AG04450 (cell line): Measurements from ENCODE around the gene FRS2. TPM values are rescaled to one million over a fixed set of nuclear protein-coding genes. Genes with fewer than 3 reads are reported as not detected.

Source experiments
- CTCF ChIA-PET: fragments of 300-600, 350-600 bp; formaldehyde crosslinking; extraction: SDS; loops from one replicate; lab custom pipeline; 2022; ENCODE audit warnings: antibody characterized with exemption, inconsistent platforms; lab: Charles Lee
- POLR2A ChIA-PET: fragments of 350-600 bp; formaldehyde crosslinking; extraction: SDS; loops from one replicate; lab custom pipeline; 2021; ENCODE audit warnings: antibody characterized with exemption, inconsistent platforms; lab: Yijun Ruan, JAX
- DNase-seq: peaks from one replicate; pipeline ENCODE4 v3.0.0-alpha.2; 2011; ENCODE audit warnings: low read depth, low spot score
- H3K27ac ChIP-seq: one replicate; pipeline ENCODE4 v1.5.1; 2012; ENCODE audit warnings: low read depth, low read length, control low read depth
- H3K27me3 ChIP-seq: one replicate; pipeline ENCODE4 v1.6.0; 2012; ENCODE audit warnings: low read length; ENCODE audit not compliant: control insufficient read depth, insufficient read depth
- H3K4me3 ChIP-seq: 2 replicates; pipeline ENCODE4 v1.5.1; 2011; ENCODE audit warnings: mild to moderate bottlenecking, low read depth, low read length, control low read depth
- H3K9me3 ChIP-seq: 2 replicates; pipeline ENCODE4 v1.5.1; 2012; ENCODE audit warnings: low read length; ENCODE audit not compliant: control insufficient read depth, insufficient read depth
- CTCF ChIP-seq: IDR thresholded peaks from 2 replicates; pipeline ENCODE4 v1.5.1; 2011; ENCODE audit warnings: low read depth, low read length, control low read depth, inconsistent platforms
- polyA plus RNA-seq: library from polyadenylated mRNA; depleted of rRNA; stranded (reverse); fragments of >200 nt; gene quantifications from 2 replicates; pipeline ENCODE4 v1.2.3, GENCODE V29; 2011

The FRS2 gene
- polyA plus RNA-seq, 1 experiment = 41.9 TPM

GRCh38 chr12:69513297-69513696 lies 43.1 kb downstream of the FRS2 start:
- Histone ChIP-seq H3K4me3 (no peak overlapping the region), H3K9me3 (no peaks in the 10 kb centered on the region), H3K27ac (no peak overlapping the region), H3K27me3 (no peaks in the 10 kb centered on the region)
- CTCF ChIA-PET = no interaction called here
- TF ChIP-seq CTCF = no peak
- no peak for DNase-seq
- POLR2A ChIA-PET = no interaction called here

DNA sequence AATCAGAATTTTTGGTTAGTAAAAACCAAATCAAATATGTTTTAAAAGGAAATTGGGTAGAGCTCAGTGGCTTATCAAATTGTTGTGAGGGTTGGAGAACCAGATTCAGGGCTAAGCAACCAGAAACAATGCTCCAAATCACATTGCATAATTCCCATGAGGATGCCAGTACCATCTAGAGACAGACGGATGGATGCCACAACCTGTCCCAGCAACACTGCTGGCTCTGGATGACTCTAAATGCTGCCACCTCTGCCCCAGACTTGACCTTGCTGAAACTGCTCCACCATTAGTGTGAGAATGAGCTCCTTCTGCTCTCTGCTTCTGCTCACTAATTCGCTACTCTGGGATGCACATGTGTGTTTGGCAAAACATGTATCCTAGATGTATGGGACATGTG lies 43.9 kb downstream of the FRS2 start:
- TF ChIP-seq CTCF = no peak
- CTCF ChIA-PET = no interaction called here

GRCh38 chr12:69514845-69515244 lies 44.7 kb downstream of the FRS2 start:
- TF ChIP-seq CTCF = no peak
- H3K27ac ChIP-seq = no peak overlapping the region
- no peaks in the 10 kb centered on the region for H3K27me3 ChIP-seq
- H3K9me3 ChIP-seq = no peaks in the 10 kb centered on the region
- POLR2A ChIA-PET = interaction anchor here (1.1 kb wide), 1 partner anchor 45 kb away, joined by 3 read pairs; the partner anchor contains the start of gene FRS2
- DNase-seq = no peak
- H3K4me3 ChIP-seq = no peak overlapping the region
- CTCF ChIA-PET = no interaction called here

More for the DNA sequence above, 43.9 kb downstream of the FRS2 start:
- no peaks in the 10 kb centered on the region for H3K27me3 ChIP-seq
- DNase-seq = no peak
- H3K9me3 ChIP-seq = no peaks in the 10 kb centered on the region
- H3K4me3 ChIP-seq = no peak overlapping the region
- POLR2A ChIA-PET = interaction anchor here (1.1 kb wide), 1 partner anchor 44 kb away, joined by 3 read pairs; the partner anchor contains the start of gene FRS2
- H3K27ac ChIP-seq = no peak overlapping the region

DNA sequence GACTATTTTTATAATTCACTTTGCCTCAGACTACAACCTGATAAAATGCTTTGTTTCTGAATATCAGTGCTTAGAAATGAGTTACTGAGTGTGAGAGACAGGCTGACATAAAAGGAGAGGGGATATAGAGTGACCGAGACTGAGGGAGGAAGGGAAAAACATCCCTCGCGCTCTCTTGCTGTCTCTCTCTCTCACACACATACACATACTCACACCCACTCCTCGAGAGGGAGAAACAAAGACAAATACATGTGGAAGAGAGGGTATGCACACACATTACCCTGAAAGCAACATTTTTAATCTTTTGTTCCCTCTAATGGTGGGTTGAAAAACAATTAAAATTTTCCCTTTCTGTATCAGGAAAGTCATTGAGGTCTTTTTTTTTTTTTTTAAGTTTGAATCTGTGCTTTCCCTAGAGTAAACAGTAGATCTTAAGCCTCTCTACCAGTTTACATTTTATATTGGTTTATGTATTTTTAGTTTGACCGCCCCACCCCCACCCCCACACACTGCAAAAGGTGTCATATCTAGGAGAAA lies 45.3 kb downstream of the FRS2 start:
- no peak for DNase-seq
- Histone ChIP-seq H3K27ac (no peak overlapping the region), H3K27me3 (no peaks in the 10 kb centered on the region), H3K4me3 (no peak overlapping the region), H3K9me3 (no peaks in the 10 kb centered on the region)
- no peak for TF ChIP-seq CTCF
- CTCF ChIA-PET = no interaction called here
- POLR2A ChIA-PET = no interaction called here

- no peak for TF ChIP-seq CTCF
- DNase-seq = no peak
- ChIA-PET POLR2A (interaction anchor here (0.6 kb wide), 1 partner anchor 19 kb away, joined by 5 read pairs; no protein-coding TSS in a partner anchor), CTCF (no interaction called here)
- no peak overlapping the region for H3K27ac ChIP-seq
- no peaks in the 10 kb centered on the region for H3K27me3 ChIP-seq
- H3K4me3 ChIP-seq = no peak overlapping the region
- peaks cover 3% of the 10 kb centered on the region; the same call in 1 of the 2 replicates for H3K9me3 ChIP-seq
Observed at GRCh38 chr12:69516950-69517349, 46.8 kb downstream of the FRS2 start.
